HG03575 (cell line): ENCODE measurements around the gene HPX.

Experiments
- ATAC-seq: cut with Tn5 transposase; IDR thresholded peaks from one replicate; pipeline ENCODE4 v1.9.1; 2021; ENCODE audit not compliant: unreplicated experiment, insufficient number of reproducible peaks, low FRiP score; ENCODE audit errors: extremely low read depth

The HPX gene

DNA sequence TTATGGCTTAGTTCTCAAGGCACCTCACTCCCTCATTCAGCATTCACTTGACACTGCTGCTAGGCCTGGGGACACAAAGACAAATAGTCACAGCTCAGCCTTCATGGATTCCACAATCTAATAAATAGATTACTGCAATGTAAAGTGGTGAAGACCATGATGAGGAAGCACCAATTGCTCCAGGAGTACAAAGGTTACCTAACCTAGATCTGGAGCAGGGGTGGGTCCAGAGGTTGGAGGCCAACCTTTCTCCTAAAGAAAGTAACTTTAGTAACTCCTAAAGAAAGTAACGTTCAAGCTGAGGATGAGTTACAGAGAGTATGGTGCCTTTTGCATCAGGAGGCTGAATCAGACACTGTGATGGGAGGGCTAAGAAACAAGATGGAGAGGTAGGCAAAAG lies 28.8 kb upstream of the HPX start:
- ATAC-seq = no peak

DNA sequence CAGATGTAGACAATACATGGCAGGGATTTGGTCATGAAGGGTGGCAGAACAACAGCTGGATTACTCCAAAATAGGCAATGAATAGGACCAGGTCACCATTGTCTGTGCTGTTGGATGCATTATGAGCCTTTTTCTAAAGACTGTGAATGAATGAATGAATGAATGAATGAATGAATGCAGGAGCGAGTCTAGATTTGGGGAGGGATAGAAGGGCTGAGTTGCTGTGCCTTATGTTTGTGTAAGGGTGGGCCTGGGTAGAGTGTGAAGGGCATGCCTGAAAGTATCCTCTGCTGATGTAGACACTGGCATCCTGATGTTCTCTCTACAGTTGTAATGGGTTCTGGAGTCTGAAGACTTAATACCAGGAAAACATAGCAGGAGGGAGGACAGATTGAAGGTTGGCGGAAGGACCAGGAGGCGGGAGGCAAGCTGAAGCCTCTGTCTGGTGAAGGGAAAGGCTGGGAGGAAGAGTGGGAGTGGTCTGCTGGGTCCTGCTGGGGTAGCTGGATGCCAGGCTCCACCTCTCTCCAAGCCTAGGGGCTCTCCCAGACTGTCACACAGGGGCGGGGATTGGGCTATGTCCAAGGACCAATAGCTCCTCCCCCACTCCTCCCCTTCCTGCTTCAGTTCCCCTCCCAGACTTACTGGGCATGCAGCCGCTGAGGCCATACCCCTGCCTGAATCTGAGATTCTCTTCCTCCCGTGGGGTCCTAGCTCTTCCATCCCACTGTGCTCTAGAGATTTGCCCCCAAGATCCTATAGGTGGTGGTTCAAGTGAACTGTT lies 28.1 kb upstream of the HPX start:
- peak; percentile 59 for ATAC-seq

- ATAC-seq = no peak
Measured at GRCh38 chr11:6459099-6459450, 18.3 kb upstream of the HPX start.

GRCh38 chr11:6458352-6459098 lies 17.7 kb upstream of the HPX start:
- no peak for ATAC-seq

- no peak for ATAC-seq
Measured at GRCh38 chr11:6457581-6458320, 17.0 kb upstream of the HPX start.

- ATAC-seq = no peak
Measured at GRCh38 chr11:6456361-6457073, 15.7 kb upstream of the HPX start.

GRCh38 chr11:6455070-6455469 lies 14.3 kb upstream of the HPX start:
- no peak for ATAC-seq

GRCh38 chr11:6453152-6453551 lies 12.4 kb upstream of the HPX start:
- no peak for ATAC-seq

- no peak for ATAC-seq
Measured at GRCh38 chr11:6452219-6452618, 11.4 kb upstream of the HPX start.

- no peak for ATAC-seq
Measured at GRCh38 chr11:6448574-6448973, 7.8 kb upstream of the HPX start.

DNA sequence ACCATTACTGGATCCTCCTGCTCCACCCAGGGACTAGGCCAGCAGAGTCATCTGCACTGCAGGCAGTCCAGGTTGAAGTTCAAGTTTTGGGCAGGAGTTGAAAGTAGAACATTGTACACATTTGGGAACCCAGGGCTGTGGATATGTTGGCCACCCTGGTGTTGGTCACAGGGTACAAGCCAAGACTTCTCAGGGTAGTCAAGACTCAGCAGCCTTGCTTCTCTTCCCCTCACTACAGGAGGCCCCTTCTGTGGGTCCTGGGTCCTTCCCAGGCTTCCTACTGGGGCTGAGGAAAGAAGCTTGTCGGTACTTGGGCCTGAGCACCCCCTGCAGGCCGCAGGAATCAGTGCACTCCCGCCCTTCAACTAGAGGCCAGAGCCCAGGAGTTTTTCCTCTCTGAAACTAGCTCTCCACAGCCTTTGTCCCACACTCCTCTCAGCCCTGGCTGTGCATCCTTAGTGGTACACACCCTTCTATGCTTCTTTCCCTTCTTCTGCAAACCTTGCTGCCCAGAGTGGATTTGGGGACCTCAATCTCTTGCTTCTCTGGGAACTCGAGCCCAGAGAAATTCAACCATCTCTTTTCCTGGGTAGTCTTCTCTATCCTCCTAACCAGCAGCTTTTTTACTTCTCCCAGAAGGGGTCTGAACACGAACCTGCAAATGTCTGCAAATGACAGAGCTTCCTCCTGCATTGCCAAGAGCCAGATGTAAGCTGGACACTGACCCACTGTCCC lies 2.6 kb upstream of the HPX start:
- ATAC-seq = no peak

DNA sequence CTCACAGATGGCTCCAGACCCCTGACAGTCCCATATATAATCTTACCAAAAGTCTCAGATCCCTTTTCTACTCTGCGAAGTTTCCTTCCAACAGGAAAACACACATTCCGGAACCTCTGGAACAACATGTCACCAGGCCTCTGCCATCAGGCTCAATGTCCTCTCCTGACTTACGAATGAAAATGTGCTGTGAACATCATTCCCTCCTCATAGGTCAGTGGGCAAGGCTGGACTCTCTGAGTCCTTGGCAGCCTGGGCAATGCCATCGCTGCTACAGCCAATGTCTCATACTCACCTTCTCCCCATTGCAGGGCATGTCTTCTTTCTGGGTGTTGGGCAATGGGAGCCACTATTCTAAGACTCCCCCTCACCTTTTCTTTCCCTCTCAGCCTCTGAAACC lies 1.7 kb upstream of the HPX start:
- ATAC-seq = no peak

DNA sequence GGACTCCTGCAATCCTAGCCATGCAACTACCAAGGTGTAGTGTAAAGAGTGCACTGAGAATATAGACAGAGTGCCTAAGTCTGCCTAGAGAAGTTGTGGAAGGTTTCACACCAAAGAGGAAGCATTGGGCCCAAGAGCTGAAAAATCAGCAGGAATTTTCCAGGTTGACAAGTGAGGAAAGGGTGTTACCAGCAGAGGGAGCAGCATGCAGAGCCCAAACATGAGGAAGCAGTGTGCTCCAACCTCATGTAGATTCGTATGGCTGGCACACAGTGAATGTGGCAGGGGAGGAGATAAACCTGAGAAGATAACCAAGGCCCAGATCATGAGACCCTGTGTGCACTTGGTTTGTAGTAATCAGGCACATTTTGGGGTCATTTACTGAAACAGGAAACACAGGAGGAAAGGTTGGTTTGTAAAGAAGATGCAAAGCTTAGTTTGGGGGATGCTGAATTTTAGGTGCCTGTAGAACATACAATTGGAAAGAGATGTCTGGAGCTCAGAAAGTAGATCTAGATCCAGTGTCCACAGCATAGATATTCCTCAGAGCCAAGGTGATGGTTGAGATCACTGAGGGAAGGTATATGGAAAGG lies 1.7 kb downstream of the HPX start:
- no peak for ATAC-seq

DNA sequence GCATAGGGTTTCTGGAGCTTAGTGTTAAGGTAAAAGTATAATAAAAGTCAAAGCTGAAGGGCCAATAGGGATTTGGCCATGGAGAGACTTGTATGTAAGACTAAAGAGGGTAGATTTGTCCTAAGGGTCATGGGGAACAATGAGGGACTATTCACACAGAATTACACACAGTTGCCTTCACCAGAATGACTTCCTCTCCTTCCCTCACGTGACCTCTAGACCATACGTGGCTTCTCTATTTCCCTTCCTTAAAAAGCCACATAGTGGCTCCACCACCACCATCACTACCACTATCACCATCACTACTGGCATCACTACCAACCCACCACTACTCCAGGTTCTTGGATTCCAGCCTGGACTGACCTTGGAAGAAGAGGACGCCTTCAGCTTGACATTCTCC lies 2.8 kb downstream of the HPX start:
- no peak for ATAC-seq

- ATAC-seq = no peak
Measured at GRCh38 chr11:6437423-6437822, 3.4 kb downstream of the HPX start.

GRCh38 chr11:6433998-6434660 lies 6.7 kb downstream of the HPX start:
- ATAC-seq = no peak

DNA sequence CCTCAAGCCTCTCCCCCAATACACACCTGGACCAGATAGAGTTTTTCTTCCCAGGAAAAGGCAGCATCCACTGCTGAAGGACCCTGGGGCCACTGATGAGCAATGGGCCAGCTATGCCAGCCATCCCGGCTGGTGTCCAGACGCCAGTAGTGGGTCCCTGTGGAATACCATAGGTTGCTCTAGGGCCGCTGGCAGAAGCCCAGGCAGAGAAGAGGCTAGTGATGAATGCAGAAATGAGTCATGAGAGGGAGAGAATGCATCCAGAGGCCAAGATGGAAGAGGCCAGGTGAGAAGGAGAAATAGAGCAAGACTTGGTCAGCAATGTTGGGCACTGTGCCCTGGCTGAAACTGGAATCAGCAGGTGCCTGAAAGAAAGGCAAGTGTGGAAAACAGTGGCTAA lies 8.9 kb downstream of the HPX start:
- no peak for ATAC-seq

- ATAC-seq = no peak
Measured at GRCh38 chr11:6427516-6427915, 13.3 kb downstream of the HPX start.
